ENCODE measurements around the gene SLC9A8.

DNA sequence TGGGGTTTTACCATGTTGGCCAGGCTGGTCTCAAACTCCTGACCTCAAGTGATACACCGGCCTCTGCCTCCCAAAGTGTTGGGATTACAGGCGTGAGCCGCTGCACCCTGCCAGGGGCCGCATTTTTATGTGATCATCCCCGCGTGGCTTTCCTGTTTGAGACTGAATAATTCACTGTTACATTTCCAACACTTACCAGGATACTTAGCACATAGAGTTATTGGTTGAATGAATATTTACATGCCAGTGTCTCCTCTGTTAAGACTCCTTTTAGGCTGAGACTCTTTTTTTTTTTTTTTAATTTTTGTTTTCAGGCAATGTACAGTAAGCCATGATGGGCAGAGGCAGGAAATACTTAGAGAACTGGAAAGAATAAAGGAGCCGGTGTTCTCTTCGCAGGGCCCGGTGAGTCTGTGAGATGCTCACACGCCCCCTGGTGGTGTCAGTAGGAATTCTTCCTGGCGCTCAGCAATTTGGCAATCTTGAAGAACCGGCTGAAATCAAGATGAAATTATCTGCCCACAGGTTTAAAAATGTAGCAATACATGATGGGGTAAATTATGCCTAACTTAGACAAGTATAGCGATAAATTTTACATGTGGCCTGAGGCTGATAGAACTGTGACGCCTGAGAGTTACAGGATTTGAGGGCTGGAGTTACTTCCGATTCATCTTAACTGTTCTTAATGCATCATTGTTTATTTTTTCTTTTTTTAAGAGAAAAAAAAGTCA lies 115.9 kb downstream of the SLC9A8 start:
- TF ChIP-seq CTCF (IDR thresholded peaks at IDR 0.05; ENCODE audit: insufficient read depth, low read depth, low read length) = peak; percentile 99
- TF ChIP-seq EZH2 (IDR thresholded peaks at IDR 0.05; ENCODE audit: insufficient read depth, low read length) = no peak

All from astrocyte (in vitro differentiated cells and primary cell).